Stimulated activated CD4-positive, alpha-beta T cell treated with anti-CD3 and anti-CD28 coated beads, Interleukin-4, amount 100 ng/mL, for 4 hours (primary cell): ENCODE results near the gene CXCL14.

Experiments used
- DNase-seq, 2 experiments: peaks; one replicate each; pipeline ENCODE4 v3.0.0-alpha.2; 2020

The CXCL14 gene

GRCh38 chr5:135596157-135596763, 17.5 kb upstream of the CXCL14 start:
- DNase-seq: no peak

- no peak for DNase-seq
Observed at GRCh38 chr5:135594416-135594960, 15.7 kb upstream of the CXCL14 start.

DNA sequence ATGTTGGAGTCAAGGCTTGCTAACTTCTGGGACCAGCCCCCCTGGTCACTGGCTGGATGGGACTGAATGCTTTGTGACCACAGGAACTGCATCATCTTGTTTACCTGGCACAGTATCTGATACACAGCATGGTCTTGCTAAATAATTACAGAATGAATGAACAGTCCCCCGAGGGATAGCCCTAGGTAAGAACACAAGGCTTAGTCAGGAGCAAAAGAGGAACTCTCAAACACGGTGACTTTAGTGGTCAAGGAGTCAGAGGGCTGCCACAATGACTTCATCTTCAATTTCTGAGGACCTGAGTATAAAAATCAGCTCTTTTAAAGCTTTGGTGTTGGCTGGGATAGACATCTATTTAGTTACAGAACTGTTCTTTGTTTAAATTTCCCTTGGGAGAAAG, 15.1 kb upstream of the CXCL14 start:
- DNase-seq: no peak

DNA sequence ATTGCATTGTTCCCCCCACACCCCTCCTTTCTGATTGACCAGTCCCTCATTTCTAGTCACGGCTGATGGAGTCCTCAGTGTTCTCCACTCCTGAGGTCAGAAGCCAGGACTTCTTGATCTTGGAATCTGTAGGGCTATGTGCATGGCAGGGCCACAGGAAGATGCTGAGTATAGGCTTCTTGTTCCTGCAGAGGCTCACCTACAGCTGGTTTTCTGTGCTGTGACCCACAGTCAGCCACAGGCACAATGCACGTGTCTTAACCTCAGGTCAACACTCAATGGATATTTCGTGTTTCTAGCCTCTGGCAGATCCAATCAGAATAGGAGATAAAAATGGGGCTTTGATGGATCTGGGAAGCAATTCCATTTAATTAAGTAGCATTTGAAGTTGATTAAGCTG, 14.3 kb upstream of the CXCL14 start:
- no peak for DNase-seq

GRCh38 chr5:135592312-135593045, 13.7 kb upstream of the CXCL14 start:
- no peak for DNase-seq

GRCh38 chr5:135591277-135591676, 12.5 kb upstream of the CXCL14 start:
- DNase-seq: no peak

DNA sequence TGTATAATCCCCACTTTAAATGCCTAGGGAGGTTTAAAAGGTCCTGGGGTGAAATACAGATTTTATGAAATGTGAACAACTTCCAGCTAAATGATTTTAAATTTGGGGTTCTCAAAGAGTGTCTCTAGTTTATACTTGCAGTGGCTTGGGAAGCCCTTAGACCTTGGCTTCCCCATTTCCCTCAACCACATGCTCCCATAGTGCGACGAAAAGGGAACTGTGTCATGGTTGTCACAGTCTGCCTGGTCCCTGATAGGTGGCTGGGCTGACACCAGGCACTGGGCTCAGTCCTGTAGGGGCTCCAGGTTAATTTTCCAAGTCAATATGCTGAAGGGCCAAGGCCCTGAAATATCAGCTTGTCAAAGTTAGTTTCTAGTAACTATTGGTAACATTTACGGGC, 10.4 kb upstream of the CXCL14 start:
- no peak for DNase-seq

DNA sequence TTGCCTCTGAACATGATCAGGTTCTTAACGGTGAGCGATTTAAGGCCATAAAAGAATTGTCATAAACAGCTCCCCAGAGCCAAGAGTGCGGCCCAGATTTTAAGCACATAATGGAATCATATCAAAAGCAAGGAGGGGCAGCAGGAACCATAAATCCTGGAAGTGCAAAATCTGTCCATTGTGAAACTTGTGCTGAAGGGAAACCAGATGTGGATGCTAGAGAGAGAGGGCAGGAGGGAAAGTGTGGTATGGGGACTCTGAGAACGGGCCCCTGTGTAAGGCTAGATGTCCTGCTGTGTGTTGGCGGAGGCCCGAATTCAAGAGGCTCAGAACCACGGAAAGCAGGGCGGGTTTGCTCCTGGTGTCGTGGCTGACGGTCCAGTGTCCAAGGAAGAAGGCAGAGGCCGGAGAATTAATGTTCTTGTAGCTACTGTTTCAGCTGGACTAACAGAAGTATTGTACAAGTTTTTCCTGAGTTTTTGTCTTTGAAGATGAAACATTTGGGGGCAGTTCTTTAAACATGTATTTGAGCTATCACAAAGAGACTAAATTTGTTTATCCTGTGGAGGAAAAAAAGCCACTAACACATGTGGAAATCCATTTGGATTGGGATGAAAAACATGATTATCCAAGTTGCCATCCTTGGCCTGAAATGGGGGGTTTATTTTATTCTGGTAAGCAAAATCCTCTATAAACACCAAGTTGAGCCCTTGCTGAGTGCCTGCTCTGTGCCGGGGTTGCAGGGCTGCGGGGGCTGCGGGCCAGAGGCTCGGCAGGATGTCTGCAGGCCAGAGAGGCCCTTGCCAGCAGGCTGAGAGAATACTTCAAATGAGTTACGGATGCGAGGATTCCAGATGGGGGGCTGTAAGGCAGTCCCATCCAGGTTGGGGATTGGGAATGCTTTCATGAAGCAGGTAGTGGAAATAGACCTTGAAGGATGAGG, 9.2 kb upstream of the CXCL14 start:
- no peak for DNase-seq

DNA sequence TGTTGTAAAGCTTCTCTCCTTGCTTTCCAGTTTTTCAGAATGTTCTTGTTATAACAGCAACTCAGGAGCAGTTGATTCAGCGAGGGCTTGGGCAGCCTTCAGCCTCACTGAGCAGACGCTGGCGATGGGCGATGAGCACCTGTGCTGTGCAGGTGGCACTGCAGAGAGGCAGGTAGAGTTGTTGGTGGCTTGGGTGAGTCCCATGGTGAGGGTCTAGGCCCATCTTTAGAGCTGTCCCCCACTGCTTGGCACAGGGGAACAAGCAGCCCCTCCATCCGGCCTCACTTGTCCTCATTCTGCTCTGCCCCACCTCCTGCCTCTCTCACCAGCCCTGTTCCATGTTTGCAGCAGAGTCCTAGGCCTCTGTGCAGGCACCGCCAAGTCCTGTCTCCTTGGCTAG, 6.1 kb upstream of the CXCL14 start:
- no peak for DNase-seq

- no peak for DNase-seq
Observed at GRCh38 chr5:135584276-135584675, 5.5 kb upstream of the CXCL14 start.

DNA sequence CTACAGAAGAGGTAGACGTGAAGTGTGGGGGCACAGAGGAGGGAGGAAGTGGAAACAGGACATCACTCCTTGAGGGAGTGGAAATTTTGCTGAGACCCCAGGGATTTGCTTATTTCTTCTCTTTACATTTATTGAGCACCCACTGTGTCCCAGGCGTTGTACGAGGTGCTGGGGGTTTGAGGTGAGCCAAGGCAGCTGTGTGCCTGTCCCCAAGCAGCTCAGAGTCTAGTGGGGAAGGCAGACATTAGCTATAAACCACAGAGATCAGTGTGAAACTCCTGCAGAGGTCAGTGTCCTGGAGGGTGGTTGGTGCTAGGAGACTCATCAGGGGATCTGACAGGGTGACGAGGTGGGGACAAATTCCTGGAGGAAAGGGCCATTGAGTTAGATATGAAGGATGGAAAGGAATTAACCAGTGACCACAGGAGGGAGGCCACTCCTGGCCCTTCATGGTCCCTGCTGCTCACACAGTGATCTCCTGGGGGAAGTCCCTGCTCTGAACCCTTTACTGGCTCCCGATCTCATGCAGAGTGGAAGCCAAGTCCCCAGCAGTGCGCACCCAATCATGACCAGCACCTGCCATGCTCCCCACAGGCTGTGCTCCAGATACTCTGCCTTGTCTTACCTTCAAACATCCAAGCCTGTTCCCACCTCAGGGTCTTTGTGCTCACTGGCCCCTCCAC, 3.4 kb upstream of the CXCL14 start:
- no peak for DNase-seq

- DNase-seq: no peak
Observed at GRCh38 chr5:135578305-135578684, 496 bp downstream of the CXCL14 start.

GRCh38 chr5:135577421-135577820, 1.4 kb downstream of the CXCL14 start:
- DNase-seq: no peak

- no peak for DNase-seq
Observed at GRCh38 chr5:135576075-135576599, 2.7 kb downstream of the CXCL14 start.

- DNase-seq: no peak
Observed at GRCh38 chr5:135574493-135574892, 4.3 kb downstream of the CXCL14 start.

GRCh38 chr5:135571902-135572301, 6.9 kb downstream of the CXCL14 start:
- DNase-seq: no peak

DNA sequence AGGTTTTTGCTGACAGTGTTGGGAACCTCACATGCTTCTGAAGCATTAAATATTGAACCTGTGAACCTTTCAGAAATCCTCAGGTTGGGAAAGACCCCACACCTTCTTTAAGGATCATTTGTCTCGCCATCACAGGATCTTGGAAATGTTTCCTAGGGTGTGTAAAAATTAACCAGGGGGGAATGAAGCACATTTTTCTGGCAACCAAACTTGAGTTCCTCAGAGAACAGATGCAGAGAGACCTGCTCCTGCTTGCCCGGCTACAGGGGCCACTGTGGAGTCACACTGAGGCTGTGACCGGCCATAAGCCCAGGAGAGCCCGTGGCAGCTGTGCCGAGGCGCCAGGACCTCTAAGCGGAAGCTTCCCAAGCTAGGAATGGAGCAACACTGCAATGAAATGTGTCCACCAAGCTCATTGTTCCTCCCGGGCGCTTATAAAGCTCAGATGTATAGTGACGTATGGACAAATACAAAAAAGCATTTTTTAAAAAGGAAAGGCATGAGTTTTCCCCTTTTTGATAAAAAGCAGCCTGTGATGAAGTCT, 7.7 kb downstream of the CXCL14 start:
- DNase-seq: no peak

DNA sequence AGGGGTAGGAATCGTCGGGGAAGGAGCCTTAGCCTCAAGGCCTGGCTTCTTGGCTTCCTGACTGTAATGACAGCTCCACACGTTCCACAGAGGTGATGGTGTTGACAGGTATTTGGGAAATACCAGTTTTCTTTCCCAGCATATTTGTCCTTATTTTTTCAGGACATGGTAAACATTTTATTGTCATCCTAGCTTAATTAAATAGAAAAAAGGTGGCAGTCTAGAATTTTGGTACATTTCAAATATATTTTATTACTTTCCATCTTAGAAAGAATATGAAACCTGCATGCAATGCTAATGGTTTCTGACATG, 8.4 kb downstream of the CXCL14 start:
- no peak for DNase-seq

- DNase-seq: no peak
Observed at GRCh38 chr5:135569755-135570452, 8.9 kb downstream of the CXCL14 start.

DNA sequence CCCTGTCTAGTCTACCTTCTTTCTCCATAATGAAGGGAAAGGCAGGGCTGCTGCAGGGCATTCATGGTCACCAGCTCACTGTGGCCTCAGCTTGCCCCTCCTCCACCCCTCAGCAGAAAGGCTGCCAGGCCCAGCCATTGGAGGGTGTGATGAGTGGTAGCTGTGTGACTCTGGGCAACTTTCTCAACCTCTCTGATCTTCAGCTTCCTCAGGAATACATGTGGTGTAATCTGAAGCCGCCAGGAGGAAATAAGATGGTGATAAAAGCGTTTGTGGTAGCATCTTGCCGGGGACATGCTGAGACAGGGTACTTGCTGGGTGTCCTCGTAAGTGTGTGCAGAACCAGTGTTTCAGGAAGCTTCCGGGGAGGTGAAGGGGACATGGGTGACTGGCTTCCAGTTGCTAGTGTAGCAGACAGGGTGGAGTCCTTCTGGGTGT, 9.8 kb downstream of the CXCL14 start:
- no peak for DNase-seq

DNA sequence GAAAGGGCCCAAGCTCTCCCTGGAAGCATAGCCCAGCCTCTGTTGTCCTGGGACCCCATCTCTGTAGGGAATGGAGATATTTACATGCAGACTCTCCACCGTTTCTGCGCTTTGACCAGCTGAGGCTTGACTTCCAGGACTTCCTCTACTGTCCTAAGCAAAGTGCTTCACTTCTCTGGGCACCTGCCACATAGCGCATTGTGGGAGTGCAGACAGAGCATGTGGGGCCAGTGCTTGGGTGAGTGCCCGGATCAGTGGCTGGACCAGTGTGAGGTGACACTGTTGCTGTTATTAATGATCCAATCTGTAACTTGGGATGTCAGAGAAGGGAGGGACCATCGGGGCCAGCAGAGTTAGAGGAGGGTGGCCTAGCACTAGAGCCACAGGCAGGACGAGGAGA, 10.5 kb downstream of the CXCL14 start:
- no peak for DNase-seq

DNA sequence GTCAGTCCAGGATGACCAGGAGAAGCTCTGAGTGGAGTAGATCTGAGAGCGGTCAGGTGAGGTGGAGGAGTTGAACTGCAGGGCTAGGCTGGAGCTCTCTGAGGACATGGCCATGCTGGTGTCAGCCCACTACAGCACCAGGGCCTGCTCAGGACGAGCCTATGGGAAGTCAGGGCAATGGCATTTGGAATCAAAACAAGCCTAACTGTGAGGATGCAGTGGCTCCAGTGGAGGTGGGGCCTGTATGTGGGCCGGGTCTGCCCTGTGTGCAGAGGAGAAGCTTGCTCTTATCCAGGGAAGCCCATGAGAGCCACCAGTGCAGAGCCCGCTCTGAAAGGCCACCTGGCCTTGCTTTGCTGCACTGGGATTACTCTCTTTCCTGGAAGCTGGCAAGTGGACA, 11.1 kb downstream of the CXCL14 start:
- no peak for DNase-seq
